ENCODE measurements around the gene EXOC3.

EXOC3 gene

DNA sequence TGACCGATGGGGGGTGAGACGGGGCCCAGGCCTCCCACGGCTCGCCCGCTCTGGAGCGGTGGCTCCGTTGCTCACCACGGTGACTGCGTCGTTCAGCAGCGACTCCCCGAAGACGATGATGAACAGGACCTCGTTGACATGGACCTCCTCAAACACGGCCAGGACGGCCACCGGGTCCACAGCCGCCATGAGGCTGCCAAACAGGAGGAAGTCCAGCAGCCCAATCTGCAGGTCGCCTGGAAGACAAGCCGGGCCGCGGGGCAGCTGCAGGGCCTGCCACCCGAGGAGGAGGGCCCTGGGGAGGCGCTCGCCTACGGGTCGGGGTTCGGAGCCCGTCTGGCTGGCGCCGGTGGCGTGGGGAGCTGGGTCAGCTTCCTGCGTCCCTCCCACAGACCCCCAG, 45.3 kb downstream of the EXOC3 start:
- DNase-seq (ENCODE audit: low read depth), result no peak

DNA sequence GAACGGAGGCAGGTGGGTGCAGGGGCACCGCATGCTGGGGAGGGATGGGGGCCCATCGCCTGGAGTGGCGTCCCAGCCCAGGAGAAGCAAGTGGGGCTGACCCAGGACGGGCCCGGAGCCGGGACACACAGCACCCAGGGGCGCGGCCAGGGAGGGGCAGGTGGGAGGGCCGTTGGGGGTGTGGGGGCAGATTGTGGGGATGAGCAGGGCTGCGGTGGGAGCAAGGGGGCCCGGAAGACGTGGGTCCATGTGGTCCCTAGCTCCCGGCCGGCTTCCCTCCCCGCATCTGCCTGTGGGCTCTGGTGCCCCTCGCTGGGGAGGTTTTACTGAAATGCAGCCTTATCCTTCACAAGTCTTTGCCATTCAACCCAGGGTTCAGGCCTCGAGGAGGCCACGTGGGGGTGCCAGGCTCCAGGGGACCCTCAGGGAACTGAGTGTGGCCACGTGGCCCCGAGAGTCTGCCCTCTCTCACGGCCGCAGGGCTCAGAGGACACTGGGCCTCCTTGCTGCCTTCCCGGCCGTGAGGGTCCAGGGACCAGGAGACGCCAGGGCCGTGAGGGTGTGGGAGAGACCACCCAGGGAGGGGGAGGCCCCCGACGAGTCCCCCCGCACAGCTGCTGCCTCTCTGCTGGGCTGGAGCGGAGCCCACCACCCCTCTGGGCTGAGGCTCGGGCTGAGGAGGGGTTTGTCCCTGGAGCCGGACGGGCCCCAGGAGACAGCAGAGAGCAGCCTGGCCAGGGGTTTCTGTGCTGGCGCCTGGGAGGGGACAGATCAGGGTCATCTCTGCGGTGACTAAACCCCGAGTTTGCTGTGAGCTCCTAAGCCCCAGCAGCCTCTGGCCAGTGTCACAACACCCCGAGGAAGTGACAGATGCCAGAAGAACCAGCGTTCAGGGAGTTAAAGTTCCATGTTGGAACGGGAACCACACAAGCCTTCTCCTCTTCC, 46.0 kb downstream of the EXOC3 start:
- no peak for DNase-seq (ENCODE audit: low read depth)

DNA sequence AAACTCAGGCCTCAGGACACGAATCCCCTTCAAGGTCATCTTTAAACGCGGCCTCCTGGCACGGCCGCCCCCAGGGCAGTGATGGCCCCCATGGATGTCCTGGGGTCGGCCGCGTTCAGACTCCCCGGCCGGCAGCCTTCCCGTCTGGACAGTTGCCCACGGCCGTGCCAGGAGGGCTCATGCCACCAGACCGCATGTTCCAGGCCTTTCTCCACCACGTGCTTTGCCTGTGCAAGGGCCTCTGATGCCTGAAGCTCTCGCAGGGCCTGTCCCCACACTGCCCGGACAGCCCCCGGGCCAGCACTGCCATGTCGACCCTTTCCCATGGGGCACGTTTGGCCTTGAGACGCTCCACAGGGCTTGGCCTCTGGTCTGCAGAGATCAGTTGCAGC, 46.7 kb downstream of the EXOC3 start:
- no peak for DNase-seq (ENCODE audit: low read depth)

DNA sequence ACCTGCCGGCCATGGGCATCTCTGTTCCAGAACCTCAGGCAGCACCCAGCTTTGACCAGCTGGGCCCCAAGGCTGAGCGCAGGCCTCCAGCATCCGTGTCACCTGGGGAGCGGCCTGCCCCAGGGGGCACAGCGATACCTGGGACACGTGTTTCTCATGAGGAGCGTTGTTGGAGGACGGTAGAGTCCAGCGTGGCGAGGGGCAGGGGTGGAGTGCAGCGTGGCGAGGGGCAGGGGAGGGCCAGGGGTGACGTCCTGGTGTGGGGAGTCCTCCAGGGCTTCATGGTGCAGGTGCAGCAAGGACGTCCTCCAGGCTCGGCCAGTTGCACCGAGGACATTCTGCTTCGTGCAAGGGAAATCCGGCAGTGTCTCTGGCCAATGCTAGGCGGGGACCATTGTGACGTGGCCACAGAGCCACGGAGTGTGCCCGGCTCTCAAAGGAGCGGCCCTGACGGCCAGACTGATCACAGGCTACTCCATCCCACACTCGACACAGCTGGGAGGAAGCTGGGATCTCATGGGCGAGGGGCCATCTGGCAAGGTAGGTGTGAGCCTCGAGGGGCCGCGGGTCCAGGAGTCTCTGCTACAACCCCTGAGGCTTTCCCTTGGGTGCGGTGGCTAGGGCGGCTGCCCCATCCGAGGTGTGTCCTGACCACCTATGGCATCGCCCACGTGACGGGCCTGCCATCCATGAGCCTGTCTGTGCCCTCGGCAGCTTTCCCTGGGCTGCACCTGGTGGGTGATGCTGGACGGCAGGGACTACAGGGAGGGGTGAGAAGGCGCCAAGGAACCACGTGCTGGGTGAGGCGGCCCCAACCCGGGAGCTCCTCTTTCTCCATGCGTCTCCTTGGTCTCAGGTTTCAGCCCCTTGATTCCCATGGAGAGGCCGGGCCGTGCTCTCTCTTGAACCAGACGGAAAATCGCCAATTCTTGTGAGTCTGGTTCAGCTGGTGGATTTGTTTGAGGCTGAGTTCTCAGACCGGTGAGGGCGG, 47.4 kb downstream of the EXOC3 start:
- DNase-seq (ENCODE audit: low read depth), result no peak

DNA sequence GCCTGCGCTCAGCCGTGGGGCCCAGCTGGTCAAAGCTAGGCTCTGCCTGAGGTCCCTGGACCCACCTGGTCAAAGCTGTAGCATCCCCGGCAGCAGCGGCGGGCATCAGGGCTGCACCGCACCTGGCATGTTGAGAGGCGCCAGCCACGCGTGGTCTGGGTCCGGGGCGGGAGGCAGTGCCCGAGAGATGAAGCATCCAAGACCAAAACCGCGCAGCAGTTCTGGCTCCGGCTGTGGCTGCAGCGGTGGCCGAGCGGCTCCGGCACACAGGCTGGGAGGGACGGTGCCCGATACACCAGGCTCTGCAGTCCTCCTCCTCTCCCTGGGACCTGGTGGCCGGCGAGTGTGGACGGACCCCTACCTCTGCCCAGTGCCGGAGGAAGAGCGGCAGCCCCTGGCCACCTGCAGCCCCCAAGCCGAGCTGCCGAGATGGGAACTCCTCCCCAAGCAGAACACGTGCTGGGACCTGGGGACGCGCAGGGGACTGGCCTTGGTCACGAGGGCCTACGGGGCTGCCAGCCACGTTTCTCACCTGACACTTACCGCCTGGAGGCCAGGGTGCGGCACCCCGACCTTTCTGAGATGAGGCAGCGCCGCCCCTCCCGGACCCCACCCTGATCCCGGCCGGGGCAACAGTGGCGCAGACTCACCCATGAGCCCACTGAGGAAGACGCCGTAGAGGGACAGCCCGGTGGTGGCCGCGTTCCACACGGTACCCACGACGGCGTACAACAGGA, 48.3 kb downstream of the EXOC3 start:
- DNase-seq (ENCODE audit: low read depth), result no peak

DNA sequence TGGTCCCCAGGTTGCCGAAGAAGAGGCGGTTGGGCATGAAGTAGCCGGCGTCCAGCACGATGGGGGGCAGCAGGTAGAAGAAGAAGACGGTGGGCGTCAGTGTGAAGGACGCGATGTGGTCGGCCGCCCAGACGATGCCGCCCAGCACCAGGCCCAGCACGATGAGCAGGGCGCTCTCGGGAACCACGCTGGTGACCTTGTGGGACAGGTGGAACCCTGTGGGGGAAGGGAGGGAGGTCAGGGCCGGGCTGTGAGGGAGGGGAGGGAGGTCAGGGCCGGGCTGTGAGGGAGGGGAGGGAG, 48.8 kb downstream of the EXOC3 start:
- no peak for DNase-seq (ENCODE audit: low read depth)

DNA sequence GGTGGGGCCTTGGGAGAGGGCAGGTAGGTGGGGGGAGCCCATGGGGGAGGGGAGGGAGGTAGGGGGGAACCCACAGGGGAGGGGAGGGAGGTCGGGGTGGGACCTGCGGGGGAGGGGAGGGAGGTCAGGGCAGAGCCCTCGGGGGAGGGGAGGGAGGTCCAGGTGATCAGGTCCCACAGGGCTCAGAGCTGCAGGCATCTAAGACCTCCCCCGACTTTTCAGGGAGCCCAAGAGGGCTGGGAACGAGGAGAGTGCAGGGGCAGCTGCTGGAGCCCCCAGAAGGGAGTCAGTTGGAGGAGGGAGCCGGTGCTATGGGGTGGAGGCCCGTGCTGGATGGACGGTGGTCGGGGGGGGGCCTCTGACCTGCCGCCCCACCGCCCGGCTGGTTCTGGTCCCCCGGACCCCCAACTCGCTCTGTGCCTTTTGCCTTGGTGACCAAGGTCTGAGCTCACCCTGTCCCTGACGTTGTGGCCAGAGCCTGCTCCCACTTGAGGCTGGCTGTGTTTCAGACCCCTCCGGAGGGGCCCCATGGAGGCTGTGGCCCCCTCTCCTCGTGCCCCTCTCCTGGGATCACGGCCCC, 49.4 kb downstream of the EXOC3 start:
- DNase-seq (ENCODE audit: low read depth), result no peak

DNA sequence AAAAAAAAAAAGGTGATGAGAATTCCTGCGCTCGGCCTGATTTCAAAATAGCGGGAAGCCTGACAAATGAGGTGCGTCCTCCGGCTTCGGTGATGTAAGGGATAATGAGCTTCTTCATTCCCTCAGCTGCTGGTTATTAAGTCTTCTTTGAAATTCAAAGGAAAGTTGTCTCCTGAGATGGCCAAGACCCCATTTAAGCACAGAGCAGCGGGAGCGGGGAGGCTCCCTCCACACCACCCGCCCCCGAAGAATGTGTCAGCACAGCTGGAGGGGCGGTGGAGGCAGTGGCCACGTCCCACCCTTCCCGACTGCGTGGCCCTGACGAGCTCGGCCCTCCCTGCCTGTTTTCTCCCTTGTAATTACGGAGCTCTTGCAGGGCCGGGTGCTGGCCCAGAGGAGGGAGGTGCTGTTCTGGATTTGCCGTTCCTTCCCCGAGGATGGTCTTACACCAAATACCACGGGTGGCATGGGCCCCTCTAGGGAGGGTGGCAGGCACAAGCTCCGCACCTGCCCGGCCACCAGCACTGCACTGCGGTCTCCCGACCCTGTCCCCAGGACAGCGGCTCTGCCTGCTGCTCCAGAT, 50.2 kb downstream of the EXOC3 start:
- DNase-seq (ENCODE audit: low read depth), result no peak

DNA sequence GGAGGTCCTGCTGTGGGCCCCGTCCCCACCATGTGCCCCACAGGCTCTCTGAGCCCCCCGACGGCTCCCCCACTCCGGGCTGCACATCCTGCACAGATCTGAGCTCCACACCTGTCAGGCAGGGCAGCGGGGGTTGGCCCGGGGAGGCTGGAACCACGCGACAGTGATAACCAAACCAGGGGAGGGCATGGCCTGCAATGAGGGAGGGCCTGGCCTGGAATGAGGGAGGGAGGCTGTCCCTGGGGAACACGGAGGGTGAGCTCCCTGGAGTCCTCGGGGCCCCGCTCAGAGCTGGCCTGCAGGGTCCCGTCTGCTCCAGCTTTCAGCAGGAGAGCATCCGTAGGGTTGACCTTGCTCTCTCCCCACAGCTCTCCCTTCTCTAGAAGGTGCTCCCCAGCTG, 50.8 kb downstream of the EXOC3 start:
- DNase-seq (ENCODE audit: low read depth), result no peak

DNA sequence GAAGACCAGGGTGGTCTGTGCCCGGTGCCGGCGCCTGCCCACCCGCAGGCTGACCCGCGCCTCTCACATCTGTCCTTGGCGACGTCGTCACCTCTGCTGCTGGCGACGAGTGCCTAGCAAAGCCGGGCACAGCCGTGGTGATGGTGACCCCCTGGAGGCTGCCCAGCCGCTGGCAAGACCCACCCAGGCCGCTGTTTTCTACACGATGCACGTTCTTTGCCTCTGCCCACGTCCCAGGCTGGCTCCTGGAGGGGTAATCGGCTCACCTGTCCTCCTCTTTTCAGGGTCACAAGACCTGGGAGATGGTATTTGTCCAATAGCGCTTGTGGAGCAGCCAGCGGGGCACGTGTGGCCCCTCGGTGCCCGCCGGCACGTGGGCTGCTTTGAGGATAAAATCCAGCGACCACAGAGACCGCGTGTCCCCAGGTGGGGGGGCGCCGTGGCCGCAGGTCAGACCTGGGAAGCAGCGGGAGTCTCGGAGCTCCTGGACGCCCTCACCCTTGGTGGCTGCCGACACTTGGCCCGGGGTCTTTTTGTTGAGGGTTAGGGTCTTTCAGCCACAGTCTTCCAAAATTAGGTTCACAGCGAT, 51.8 kb downstream of the EXOC3 start:
- DNase-seq (ENCODE audit: low read depth), result no peak

DNA sequence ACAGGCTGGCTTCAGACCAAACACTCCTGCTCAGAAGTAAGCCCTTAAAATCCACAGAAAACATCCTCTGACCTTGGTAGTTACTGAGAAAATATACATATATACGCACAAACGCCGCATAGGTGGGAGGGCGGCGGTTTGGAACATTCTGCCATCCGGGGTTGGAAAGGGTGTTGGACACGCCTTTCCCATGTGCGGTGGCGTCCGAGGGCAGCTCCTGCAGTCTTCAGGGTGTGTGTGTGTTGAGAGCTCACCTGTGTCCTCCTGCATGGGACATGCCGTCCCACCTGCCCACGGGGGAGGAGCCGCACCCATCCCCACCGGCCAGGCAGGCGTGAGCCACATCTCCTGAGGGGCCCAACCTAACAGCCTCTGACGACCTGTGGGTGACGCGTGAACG, 53.1 kb downstream of the EXOC3 start:
- no peak for DNase-seq (ENCODE audit: low read depth)

DNA sequence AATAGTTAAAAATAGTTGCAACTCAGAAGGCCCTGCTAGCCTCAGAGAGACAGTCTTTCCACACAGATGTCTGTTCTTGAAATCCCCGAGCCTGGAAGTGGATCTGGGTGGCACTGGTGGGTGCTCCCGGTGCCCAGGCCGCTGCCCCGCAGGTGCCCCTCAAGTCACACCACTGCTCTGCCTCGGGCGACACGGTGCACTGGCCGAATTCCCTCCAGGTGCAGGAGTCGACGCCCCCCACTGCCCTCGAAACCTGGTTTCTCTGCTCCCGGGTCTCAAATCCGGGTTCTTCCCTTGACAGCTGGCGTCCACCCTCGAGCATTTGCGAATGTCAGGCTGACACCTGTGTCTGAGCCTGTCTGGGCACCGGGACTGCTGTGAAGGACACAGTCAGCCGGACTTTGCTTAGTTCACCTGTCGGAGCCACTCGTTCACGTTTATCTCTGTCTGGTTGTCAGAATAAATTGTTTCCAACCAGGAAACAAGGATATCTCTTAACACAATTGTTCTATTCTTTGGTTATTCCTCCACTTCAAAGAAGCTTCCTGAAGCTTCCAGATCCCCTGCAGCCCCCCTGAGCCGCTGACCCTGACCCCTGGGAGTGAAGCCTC, 54.2 kb downstream of the EXOC3 start:
- DNase-seq (ENCODE audit: low read depth), result no peak

DNA sequence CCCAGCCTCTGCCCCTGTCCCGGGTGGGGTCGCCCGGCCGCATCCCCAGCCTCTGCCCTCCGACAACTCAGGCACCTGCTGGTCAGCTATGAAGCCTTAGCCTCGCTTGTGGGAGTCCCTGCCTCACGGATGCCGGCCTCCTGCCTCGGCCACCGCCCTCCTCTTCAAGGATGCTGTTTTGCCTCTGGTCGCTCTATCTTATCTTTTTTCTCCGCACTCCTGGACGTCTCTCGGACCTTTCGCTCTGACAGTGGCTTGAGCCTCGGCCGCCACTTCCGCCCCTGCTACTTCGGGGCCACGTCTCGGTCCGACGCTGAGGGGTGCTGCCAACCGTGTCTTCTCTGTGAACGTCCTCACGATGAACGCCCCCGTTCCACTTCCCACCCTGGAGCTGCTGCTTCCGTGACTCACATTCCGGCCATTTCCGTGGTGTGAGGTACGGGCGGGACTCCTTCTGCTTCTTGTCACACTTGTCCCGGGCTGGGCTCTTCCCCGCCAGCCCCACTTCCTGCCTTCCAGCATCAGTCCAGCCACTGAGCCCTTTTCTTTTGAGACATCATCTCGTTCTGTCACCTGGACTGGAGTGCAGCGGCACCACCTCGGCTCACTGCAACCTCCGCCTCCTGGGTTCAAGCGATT, 55.0 kb downstream of the EXOC3 start:
- no peak for DNase-seq (ENCODE audit: low read depth)

DNA sequence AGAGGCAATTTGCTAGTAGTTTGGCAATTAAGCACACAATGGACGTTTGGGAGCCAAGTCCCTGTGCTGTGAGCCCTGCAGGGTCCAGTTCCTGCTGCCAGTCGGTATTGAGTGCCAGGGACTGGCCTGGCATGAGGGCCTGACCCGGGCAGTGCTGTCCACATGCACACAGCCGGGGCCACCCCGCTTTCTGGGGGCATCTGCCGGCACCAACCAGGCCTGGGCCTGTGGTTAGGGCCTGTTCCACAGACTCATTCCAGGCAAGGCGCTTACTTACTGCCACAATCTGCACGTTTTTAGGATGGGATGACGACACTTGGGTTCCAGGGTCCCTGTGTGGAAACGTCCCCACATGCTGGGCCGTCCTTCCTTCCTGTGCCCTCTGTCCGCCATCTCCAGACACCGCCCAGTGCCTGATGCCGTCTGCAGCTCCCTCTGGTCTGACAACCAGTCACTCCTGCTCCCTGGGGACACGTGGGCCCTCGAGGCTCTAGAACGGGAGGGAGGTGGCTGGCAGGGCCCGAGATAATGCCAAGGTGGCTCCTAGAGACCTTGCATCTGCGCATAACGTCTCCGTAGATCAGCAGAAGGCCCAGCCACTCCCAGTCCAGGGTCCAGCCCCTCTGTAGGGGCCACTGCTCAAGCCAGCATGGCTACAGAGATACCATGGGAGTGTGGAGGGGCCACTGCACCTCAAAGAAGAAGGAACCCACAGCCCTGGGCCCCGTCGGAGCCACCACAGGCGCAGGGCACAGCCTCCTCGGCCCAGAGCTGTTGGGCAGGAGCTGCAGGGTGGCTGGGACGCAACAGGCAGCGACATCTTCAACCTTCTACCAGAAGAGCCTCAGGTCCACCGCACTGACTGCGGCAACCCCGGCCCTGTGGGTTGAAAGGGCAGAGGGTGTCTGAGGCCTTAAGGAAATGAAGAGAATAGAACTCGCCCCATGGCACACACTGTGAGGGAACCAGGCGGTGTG, 56.5 kb downstream of the EXOC3 start:
- DNase-seq (ENCODE audit: low read depth), result no peak

DNA sequence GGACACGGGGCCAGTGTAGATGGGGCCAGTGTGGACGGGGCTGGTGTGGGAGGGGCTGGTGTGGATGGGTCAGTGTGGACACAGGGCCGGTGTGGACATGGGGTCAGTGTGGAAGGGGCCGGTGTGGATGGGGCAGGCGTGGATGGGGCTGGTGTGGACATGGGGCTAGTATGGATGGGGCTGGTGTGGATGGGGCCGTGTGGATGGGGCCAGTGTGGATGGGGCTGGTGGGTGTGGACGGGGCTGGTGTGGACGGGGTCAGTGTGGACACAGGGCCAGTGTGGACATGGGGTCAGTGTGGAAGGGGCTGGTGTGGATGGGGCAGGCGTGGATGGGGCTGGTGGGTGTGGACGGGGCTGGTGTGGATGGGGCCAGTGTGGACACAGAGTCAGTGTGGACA, 57.5 kb downstream of the EXOC3 start:
- no peak for DNase-seq (ENCODE audit: low read depth)

DNA sequence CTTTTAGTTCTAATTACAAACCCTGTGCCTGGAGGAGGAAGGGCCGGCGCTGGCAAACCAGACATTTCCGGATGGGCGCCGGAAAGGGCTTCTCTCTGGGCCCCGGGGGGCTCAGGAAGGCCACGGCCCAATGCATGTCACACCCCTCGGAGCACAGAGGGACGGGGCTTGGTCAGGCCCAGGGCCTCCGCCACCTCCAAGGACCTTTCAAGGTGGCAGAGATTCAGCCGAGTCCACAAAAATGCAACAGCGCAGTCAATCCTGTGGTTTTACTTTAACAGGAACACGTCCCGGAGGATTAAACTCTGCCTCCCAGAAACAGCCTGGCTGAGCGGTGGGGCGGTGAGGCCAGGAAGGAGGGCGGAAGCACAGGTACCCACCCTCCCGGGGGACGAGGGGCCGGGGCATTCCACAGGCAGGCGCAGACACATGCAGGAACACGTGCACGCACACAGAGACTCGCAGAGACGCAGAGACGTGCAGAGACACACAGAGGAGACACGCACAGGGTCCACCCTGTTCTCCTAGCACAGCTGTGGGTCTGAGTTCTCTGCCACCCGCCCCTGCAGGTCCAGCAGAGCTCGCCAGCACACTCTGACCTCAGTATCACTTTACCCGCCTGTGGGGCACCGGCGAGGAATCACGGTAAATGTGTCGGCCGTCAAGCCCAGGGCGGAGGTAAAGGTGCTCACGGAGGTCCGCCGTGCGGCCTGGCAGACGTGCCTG, 58.3 kb downstream of the EXOC3 start:
- no peak for DNase-seq (ENCODE audit: low read depth)

DNA sequence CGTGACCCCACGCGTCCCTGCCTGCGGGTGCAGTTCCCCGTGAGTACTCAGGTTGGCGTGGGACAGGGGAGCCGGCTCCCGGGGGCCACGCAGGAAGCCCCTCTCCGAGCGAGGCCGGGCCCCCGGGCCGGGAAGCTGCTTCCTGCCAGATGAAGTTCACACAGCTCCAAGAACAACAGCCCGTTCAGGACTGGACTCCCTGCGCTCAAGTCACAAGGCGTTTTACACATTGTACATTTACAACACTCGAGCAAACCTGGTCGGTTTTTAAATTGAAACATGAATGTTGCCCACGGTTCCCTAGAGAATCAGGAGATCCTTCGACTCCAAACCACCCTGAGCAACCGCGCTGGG, 58.8 kb downstream of the EXOC3 start:
- no peak for DNase-seq (ENCODE audit: low read depth)

DNA sequence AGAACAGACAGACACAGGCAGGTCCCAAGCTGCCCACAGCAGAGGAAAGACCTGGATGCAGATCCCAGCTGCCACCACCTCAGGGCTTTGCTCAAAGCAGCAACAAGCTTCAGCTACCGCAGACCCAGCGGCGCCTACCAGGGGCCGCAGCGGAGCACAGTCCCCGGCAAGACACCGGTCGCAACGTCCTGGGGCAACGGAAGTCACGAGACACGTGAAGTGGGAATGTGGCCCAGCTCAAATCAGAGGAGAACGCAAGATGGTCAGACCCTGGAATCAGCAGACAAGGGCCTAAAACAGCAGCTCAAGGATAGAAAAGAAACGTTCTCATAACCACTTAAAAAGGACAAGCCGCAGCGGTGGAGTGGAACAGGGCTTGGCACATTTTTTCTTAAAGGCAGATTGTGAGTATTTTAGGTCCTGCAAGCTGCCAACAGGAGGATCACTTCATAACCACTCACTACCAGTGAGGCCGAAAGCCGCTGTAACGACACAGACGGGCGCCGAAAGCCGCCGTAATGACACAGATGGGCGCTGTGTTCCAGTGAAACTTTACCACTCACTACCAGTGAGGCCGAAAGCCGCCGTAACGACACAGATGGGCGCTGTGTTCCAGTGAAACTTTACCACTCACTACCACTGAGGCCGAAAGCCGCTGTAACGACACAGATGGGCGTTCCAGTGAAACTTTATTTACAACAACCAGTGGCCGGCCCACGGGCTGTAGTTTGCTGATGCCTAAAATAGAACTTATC, 59.5 kb downstream of the EXOC3 start:
- no peak for DNase-seq (ENCODE audit: low read depth)
